Omental fat pad (tissue), 4 donors: ENCODE data around the gene RFXAP. TPM values are rescaled to one million over a fixed set of nuclear protein-coding genes. Genes with fewer than 3 reads are reported as not detected.

Experiments
- ATAC-seq: fragments of 150-250 bp; one replicate; pipeline ENCODE4 v1.9.1; 2016; ENCODE audit warnings: mild to moderate bottlenecking, moderate library complexity; ENCODE audit not compliant: low FRiP score
- DNase-seq: peaks from one replicate; pipeline ENCODE4 v3.0.0-alpha.2; 2019; ENCODE audit warnings: low spot score
- total RNA-seq, 4 donors: library from RNA; depleted of rRNA; stranded (reverse); fragments of >200 nt; gene quantifications; one replicate each; pipeline ENCODE4 v1.1.0, GENCODE V29; 2016
- TF ChIP-seq, protein P1 (sequence below), 3 donors: fragments of 450-650 bp; IDR thresholded peaks; one replicate each; pipeline ENCODE4 v1.5.1; 2016 to 2017; ENCODE audit warnings: antibody characterized with exemption in 3 of 3, mild to moderate bottlenecking in 3 of 3, moderate library complexity in 2 of 3

The RFXAP gene
- total RNA-seq, 4 donors from 2014 or later: 2.2 to 5.2 (median 3.9) TPM

DNA sequence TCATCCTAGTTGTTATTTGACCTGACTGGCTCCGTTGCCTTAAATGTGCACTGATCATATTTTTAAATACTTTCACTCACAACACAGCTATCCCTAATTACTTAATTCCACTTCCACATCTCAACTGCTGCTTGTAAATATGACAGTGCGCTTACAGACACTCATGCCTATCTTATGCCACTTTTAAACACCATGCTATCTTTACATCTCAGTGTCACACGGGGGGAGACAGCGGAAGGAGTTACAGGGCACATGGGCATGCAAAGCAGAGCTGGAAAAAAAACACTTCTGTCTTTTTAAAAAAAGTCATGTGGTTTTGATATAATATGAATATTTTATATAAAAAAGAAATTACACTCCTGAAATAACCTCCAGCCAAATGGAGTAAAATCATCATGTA lies 56.9 kb downstream of the RFXAP start:
- TF ChIP-seq, protein P1, sequence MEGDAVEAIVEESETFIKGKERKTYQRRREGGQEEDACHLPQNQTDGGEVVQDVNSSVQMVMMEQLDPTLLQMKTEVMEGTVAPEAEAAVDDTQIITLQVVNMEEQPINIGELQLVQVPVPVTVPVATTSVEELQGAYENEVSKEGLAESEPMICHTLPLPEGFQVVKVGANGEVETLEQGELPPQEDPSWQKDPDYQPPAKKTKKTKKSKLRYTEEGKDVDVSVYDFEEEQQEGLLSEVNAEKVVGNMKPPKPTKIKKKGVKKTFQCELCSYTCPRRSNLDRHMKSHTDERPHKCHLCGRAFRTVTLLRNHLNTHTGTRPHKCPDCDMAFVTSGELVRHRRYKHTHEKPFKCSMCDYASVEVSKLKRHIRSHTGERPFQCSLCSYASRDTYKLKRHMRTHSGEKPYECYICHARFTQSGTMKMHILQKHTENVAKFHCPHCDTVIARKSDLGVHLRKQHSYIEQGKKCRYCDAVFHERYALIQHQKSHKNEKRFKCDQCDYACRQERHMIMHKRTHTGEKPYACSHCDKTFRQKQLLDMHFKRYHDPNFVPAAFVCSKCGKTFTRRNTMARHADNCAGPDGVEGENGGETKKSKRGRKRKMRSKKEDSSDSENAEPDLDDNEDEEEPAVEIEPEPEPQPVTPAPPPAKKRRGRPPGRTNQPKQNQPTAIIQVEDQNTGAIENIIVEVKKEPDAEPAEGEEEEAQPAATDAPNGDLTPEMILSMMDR (IDR thresholded peaks at IDR 0.05): no peak
- DNase-seq (no peak), ATAC-seq (no peak)

Other genes with a start within 250 kb of the RFXAP start
- gene SERTM1, start 145.2 kb upstream of the RFXAP start, total RNA-seq: 10 to 100 TPM in 2 of 4 donors, 1 to 10 TPM in 1, not detected in 1; 7.8 to 50.5 (median 10.8) TPM
- 10 to 100 TPM in 1 of 4 donors, 1 to 10 TPM in 3; 5.9 to 22.9 (median 8.2) TPM for gene SMAD9, start 101.0 kb downstream of the RFXAP start, total RNA-seq
- 10 to 100 TPM; 21.0 to 41.3 (median 29.4) TPM for gene ALG5, start 180.1 kb downstream of the RFXAP start, total RNA-seq
- 10 to 100 TPM; 17.2 to 26.8 (median 20.9) TPM for gene EXOSC8, start 181.6 kb downstream of the RFXAP start, total RNA-seq
- gene SUPT20H, start 240.5 kb downstream of the RFXAP start, total RNA-seq: 10 to 100 TPM; 19.5 to 57.5 (median 31.8) TPM